ENCODE results near the gene STARD13.

STARD13 gene

DNA sequence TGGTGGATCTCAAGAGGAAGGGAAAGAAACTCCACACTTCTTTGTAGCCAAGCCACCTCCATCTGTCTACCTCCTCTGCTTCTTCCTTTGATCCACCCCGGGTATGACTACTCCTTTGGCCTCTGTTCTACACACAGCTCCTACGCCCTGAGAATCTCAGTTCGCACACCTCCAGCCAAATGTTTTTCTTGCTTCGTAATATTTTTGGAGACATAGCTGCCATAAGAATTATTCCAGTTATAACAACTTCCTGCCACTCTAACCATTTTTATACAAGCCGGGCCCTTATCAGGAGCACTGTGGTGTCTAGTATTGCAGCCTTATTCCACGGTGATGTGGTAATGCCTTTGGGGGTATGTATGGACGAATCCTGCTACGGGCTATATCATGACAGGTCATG lies 126.7 kb downstream of the STARD13 start:
- no peak for FAIRE-seq

DNA sequence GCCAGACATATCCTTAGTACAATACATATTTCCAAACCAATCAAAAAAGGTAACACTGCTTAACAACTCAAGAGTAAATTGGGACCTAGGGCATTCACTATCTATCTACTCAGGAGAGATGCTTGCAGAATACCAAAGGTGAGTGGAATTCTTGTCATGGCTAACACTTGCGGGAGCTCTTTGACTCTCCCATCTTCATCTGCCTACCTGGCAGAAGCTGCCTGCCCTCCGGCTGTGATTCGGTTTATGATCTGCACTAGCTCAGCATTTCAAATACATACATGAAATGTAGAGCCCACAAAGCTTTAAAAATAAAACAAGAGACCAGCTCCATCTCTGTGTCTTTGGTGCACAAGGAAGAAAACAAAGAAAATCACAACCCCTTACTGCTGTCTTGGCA lies 127.3 kb downstream of the STARD13 start:
- DNase-seq (ENCODE audit: insufficient read length, low spot score) (no peak), FAIRE-seq (no peak)
- TF ChIP-seq POLR2A (IDR thresholded peaks at IDR 0.05; ENCODE audit: low read depth, low read length) = no peak

More for the DNA sequence above, 126.7 kb downstream of the STARD13 start:
- TF ChIP-seq POLR2A (IDR thresholded peaks at IDR 0.05; ENCODE audit: low read depth, low read length) = no peak
- no peak for DNase-seq (ENCODE audit: insufficient read length, low spot score)

DNA sequence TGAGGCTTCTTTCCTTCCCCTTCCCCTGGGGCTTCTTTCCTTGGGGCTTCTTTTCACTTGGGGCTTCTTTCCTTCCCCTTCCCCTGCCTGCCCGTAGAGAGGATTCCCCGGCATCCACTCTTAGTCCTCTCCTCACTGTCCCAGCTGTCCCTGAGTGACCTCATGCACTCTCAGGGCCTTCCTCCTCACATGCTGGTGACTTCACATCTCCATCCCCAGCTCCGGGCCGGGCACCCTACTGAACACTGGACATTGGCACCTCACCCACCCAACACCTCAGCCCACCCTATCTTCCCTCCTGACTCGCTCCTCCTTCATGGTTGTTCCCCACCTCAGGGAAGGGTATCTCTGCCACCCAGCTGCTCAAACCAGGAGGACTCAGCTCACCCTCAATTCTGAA lies 130.6 kb downstream of the STARD13 start:
- FAIRE-seq = no peak
- no peak for DNase-seq (ENCODE audit: insufficient read length, low spot score)
- TF ChIP-seq POLR2A (IDR thresholded peaks at IDR 0.05; ENCODE audit: low read depth, low read length) = no peak

DNA sequence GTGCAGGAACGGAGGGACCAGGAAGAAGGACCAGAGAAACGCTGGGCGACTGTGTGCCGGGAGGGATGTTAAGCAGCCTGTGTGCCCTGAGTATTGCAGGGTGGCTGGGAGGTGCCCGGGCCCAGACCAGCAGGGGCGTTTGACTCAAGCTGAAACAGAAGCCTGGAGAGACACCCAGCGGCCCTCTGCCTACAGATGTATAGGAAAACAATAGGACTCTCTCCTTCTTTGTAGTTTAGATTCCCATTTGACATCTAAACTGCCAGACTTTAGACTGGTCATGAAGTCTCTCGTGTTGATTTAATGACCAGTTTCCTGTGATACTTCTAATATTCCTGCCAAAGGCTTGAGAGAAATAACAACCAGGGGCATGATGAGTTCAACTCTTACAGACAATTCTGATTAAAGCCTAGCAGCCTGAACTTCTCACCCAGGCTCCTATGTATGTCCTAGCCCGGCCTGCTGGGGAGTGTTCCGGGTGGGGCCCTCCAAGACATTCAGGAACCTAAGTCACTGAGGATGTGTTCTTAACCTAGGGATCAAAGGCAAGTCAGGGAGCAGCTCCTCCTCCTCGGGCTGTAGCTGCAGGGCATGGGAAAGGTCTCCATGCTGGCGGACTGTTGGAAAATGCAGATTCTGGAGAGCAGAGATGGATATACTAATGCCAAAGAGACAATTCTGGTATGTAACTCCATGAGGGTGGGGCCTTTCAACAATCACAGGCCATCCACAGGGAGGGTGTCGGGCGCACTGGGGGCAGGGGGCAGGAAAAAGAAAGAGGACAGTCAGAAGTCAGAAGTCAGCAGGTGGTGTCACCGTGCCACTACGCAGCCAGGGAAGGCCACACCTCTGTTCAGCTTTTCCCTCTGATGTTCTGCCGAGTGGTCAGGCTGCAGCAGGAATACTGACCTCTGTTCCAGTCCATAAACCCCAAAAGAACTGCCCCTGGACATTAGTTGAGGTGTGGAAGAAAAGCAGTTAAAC lies 131.8 kb downstream of the STARD13 start:
- no peak for TF ChIP-seq POLR2A (IDR thresholded peaks at IDR 0.05; ENCODE audit: low read depth, low read length)
- FAIRE-seq (no peak), DNase-seq (ENCODE audit: insufficient read length, low spot score) (no peak)

DNA sequence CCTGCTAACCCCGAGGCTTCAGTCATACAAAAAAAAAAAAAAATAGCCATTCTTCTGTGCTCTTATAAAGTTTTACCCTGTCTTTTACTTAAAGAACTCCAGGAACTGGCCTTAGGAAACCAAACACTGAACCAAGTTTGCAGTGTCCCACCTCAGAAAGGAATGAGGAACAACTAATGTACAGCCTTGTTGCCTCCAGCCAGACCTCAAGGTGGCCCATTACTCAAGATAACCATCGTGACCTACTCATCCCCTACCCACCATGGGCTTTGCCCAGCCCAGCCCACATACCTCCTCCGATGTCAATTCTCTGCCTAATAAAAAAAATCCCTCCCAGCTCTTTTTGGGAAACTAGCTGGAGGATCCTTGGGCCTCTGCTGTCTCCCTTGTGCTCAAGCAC lies 133.2 kb downstream of the STARD13 start:
- no peak for FAIRE-seq
- TF ChIP-seq POLR2A (IDR thresholded peaks at IDR 0.05; ENCODE audit: low read depth, low read length) = no peak
- no peak for DNase-seq (ENCODE audit: insufficient read length, low spot score)

DNA sequence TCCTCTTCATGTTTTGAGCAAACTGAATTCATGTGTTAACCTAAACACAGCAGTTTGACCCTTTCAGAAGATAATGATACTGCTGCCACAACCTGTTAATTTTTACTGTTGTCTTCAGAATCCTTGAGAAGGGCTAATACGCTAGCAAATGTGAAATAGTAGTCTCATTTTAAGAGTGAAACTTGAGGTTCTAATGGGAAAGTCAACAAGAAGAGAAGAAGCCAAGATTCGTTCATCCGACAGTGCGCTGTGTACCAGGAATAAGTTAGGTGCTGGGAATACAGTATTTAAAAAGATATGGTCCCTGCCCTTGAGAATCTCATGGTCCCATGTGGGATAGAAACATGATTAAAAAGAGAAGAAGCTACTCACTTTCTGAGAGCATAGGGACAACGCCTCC lies 134.9 kb downstream of the STARD13 start:
- DNase-seq (ENCODE audit: insufficient read length, low spot score) = no peak
- no peak for TF ChIP-seq POLR2A (IDR thresholded peaks at IDR 0.05; ENCODE audit: low read depth, low read length)
- FAIRE-seq = no peak

DNA sequence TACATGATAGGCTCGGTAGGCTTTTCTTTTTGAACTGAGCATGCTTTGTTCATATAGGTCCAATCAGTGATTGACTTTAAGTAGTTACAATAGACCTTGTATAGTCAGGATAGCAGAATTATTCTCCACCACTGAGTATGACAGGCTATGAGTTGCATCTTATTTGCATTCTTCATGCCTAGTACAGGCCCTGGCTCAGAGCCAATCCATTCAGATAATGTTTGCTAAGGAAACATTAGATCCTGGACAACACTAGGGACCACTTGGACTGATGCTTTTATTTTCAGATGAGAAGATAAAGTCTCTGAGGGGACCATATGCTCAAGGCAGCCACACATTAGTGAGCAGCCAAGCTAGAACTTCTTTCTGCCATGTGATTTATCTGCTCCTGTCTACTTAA lies 135.4 kb downstream of the STARD13 start:
- FAIRE-seq = no peak
- no peak for DNase-seq (ENCODE audit: insufficient read length, low spot score)

DNA sequence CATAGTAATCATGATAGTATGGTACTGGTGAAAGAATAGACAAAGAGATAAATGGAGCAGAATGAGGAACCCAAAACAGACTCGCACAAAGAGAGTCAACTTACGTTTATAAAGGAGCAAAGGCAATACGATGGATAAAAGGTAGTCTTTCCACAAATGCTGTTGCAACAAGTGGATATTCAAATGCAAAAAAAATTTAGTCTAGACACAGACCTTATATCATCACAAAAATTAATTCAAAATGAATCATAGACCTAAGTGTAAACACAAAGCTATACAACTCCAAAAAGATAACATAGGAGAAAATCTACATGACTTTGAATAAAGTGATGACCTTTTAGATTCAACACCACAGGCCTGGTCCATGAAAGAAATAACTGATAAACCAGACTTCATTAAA lies 137.7 kb downstream of the STARD13 start:
- TF ChIP-seq POLR2A (IDR thresholded peaks at IDR 0.05; ENCODE audit: low read depth, low read length) = no peak
- FAIRE-seq = no peak
- DNase-seq (ENCODE audit: insufficient read length, low spot score) = no peak

More for the DNA sequence above, 135.4 kb downstream of the STARD13 start:
- no peak for TF ChIP-seq POLR2A (IDR thresholded peaks at IDR 0.05; ENCODE audit: low read depth, low read length)

DNA sequence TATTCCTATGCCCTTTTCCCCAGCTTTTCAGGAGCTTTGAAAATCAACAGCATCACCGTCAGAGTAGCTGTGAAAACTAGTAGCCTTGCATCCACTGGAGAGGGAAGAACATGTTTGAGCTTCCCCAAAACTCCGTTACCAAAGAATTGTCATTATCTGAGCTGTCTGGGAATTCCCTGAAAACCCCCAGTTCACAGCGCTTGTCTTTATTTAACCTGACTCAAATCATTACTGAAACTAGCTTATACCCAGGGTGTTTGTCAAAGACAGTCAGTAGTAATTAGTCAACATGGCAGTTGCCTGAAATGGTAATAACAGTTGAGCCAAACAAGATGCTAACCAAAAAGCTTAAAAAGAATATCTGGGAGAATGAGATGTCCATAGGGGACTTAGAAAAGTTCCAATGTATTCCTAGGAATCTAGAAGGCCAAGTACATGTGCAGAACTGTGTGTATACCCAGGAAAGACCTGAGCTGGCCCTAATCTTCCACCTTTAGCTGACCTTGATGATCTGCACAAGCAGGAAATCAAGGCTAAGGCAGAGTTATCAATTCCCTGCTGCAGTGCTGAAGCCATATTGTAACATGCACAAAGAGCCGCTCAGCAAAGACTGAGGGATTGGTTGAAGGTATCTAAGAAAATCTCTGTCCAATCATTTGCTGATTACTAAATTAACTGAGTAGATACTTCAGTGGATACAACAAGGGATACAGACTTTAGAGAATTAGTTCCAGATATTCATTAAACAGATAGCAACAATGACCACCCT lies 138.5 kb downstream of the STARD13 start:
- FAIRE-seq = no peak
- DNase-seq (ENCODE audit: insufficient read length, low spot score) = no peak
- no peak for TF ChIP-seq POLR2A (IDR thresholded peaks at IDR 0.05; ENCODE audit: low read depth, low read length)

DNA sequence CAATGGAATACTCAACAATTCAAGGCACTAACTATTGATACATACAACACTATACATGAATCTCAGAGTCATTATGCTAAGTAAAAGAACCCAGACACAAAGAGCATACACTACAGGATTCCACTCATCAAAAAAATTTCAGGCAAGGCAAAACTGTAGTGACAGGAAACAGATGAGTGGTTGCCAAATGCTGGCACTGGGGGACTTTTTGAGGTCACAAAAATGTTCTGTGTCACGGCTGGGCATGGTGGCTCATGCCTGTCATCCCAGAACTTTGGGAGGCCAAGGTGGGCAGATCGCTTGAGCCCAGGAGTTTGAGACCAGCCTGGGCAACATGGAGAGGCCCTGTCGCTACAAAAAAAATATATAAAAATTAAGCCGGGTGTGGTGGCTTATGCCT lies 139.9 kb downstream of the STARD13 start:
- no peak for DNase-seq (ENCODE audit: insufficient read length, low spot score)
- TF ChIP-seq POLR2A (IDR thresholded peaks at IDR 0.05; ENCODE audit: low read depth, low read length) = no peak
- no peak for FAIRE-seq

DNA sequence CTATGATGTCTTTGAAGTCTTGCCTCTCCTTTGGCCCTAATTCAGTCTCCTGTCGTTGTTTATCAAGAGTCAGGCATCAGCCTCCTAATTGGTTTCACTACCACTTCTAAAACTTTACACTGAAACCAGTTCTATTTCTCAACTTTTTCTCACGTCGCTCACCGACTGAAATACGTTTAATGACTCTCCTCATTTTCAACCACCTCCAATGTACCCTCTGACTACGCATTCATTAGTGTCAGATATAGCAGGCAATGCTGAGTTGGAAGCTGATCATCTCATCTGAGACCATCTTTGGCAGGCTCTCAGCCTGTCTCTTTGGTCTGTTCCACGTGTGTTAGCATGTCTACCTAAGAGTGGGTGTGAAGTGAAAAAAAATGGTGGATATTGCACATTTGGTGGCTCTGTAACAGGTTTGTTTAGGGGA lies 141.2 kb downstream of the STARD13 start:
- no peak for FAIRE-seq
- no peak for TF ChIP-seq POLR2A (IDR thresholded peaks at IDR 0.05; ENCODE audit: low read depth, low read length)

DNA sequence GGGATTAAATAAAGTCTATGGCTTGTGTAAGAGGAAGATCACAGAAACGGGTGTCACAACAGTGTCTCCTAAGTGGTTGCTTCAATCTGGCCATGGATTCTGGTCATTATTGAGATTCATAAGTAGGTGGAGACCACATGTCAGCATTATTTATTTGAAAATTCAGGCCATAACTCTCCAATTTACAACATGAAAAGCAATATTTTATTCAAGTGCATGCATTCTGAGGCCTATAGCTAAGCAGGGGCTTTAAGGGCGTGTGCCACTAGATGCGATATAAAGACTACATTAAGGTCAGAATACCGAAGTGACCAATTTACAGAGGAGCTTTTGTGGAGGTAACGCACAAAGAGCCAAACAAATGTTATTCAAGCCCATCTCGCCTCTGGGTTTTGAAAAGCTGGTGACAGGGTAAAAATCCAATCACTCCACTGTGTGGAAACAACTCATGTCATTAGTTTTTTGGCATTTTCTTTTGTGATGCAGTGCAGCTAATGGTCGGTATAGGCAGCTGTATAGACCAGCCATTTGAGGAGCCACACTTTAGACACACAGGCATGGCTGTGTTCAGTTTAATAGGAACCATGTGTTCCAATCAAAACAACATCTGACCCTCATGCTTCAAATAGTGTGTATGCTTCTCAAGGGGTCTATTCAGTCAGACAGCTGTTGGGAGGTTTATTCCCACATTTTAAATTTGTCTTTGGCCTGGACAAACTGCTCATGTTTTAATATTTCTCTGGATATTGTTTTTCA lies 145.6 kb downstream of the STARD13 start:
- no peak for TF ChIP-seq POLR2A (IDR thresholded peaks at IDR 0.05; ENCODE audit: low read depth, low read length)
- no peak for DNase-seq (ENCODE audit: insufficient read length, low spot score)
- FAIRE-seq = no peak

More for the DNA sequence above, 141.2 kb downstream of the STARD13 start:
- DNase-seq (ENCODE audit: insufficient read length, low spot score) = no peak

DNA sequence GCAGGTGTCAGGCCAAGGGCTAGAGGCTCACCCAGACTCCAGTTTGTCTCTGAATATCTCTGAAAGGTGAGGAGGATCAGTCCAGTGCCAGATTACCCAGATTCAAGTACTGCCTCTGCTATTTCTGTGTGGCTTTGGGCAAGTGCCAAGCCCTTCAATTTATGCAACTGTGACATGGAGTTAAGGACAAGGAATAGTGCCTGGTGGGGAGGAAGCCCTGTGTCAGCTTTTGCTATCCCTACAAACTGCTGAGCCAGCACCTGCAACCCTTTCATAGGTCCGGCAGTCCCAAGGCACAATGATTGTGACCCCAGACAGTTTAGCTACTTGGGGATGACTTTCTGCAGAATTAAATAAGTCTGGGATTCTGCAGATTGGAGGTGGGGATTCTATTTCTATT lies 146.4 kb downstream of the STARD13 start:
- FAIRE-seq = no peak
- TF ChIP-seq POLR2A (IDR thresholded peaks at IDR 0.05; ENCODE audit: low read depth, low read length) = no peak
- no peak for DNase-seq (ENCODE audit: insufficient read length, low spot score)

DNA sequence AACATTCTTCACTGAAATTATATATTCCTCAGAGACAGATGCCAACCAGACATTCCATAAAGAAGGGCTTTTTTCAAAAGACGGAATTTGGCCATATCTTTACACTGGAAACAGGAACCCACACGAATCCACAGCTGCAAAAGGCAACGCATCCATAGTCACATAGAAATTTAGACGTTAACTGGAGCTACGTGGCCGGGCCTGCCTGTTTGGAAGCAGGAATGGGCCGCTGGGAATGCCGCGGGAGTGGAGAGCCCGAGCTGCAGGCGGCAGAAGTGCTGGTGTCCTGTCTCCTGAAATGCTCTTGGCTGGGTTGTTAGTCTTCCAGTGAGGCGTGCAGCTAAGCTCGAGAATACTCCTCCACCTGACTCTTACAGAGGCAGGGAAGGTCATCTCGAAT lies 147.1 kb downstream of the STARD13 start:
- DNase-seq (ENCODE audit: insufficient read length, low spot score) = no peak
- FAIRE-seq = no peak
- TF ChIP-seq POLR2A (IDR thresholded peaks at IDR 0.05; ENCODE audit: low read depth, low read length) = no peak

All from H54 (cell line).